Subcutaneous adipose tissue (tissue), 4 donors: Measurements from ENCODE around the gene TRIP13. TPM values are rescaled to one million over a fixed set of nuclear protein-coding genes. Genes with fewer than 3 reads are reported as not detected.

Source experiments
- CTCF ChIP-seq: fragments of 450-650 bp; IDR thresholded peaks from one replicate; pipeline ENCODE4 v1.5.1; 2016; ENCODE audit warnings: low read depth, mild to moderate bottlenecking, control low read depth, antibody characterized with exemption, moderate library complexity
- total RNA-seq, 4 donors: library from RNA; depleted of rRNA; stranded (reverse); fragments of >200 nt; gene quantifications; one replicate each; pipeline ENCODE4 v1.1.0, GENCODE V29; 2016

Gene TRIP13
- total RNA-seq, 4 donors from 2014 or later, result 0.75 to 2.4 (median 1.5) TPM; not detected in 1

GRCh38 chr5:887947-888637, 4.6 kb upstream of the TRIP13 start:
- no peak for TF ChIP-seq CTCF

DNA sequence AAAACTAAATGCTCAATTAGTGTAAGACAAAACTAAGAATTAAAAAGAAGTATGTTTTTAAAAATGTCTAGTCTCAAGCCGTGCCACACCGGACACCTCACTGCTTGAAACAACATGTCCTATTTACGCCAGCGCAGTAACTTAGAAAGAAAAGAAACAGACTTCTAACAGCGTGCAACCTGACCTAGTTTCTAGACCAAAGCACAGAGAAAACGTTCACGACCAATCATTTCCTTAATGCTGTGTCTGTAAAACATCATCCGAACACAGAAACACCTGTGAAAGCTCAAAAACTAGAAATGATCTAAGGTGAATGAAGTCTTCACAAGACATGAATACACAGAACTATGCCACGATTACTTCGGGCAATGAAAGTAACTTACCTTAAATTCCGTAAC, 4.0 kb upstream of the TRIP13 start:
- no peak for TF ChIP-seq CTCF

- no peak for TF ChIP-seq CTCF
Observed at GRCh38 chr5:889075-889710, 3.5 kb upstream of the TRIP13 start.

DNA sequence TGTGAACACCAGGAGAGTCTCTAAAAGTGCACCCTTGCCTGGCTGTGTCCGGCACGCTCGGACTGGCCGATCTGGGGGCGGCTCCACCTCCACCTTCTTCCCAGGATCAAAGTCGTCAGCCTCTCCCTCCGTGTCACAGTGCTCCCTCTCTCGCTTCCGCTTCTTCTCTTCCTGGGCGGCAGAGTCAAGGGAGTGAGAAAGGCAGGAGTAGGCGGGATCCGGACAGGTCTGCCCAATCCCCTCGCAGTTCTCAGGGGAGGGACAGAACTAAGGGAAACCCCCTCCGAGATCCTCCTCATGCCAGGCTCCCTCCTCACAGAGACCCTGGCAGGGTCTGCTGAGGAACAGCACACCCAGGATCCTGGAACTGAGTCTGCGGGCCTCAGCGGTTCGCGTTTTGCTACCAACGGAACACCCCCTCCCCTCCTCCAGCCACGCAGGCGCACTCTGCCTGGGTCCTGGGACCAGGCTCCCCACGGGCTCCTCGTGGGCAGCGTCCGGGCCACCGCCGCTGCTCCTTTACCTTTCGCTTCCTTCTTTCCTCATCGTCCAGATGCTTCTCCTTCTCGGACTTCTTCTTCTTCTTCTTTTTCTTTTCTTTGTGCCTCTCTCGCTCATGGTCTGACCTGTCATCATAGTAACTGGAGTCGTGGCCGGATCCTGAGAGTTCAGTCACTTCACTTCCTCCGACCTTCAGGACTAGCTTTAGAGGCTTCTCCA, 1.4 kb upstream of the TRIP13 start:
- no peak for TF ChIP-seq CTCF

- TF ChIP-seq CTCF, result no peak
Observed at GRCh38 chr5:891837-892393, 769 bp upstream of the TRIP13 start.

- no peak for TF ChIP-seq CTCF
Observed at GRCh38 chr5:893137-893506, 438 bp downstream of the TRIP13 start.

DNA sequence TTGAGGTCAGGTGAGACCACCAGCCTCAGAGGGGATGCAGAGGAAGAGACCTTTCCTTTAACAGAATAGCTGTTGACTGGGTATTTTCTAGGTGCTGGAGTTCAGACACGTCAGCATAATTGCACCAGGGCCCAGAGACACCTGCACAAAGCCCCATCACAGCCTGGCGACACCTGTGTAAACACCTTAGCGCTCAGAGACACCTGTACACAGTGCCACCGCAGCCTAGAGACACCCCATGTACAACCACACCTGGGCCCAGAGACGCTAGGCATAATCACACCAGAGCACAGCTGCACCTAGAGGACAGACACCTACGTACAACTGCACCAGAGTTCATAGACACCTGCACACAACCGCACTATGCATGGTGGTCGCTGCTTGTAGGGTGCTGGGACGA, 1.0 kb downstream of the TRIP13 start:
- no peak for TF ChIP-seq CTCF
